Activated CD8-positive, alpha-beta memory T cell treated with anti-CD3 and anti-CD28 coated beads, Interleukin-2, amount 50 U/mL, for 24 hours (primary cell): Measurements from ENCODE around the gene TMEM240.

Experiments used
- DNase-seq: peaks from one replicate; pipeline ENCODE4 v3.0.0-alpha.2; 2020; ENCODE audit errors: extremely low read depth

Gene TMEM240

DNA sequence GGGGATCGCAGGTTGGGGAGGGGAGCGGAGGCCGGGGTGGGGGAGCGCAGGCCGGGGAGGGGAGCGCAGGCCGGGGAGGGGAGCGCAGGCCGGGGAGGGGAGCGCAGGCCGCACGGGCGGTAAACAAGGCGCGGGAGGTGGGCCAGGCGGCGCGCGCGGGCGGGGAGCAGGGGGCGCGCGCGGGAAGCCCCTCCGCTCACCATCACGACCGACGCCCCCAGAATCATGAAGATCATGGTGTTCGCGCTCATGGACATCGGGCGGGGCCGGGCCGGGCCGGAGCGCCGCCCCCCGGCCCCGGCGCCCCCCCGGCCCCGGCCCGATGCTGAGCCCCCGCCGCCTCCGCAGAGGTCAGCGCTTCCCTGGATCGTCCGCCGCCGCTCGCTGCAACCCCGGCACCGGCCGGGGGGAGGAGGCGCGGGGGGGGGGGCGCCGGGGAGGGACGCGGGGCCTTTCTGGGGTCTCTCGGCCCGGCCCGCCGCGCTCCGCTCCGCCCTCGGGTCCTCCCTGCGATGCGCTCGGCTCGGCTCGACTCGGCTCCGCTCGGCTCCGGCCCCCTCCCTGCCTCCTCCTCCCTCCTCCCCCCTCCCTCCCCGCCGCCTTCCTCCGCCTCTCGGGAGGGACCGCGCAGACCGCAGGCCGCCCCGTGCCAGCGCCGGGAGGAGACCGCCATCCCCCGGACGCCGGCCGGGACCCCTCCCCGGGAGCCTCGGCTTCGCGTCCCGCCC is at the start of gene TMEM240:
TSS of gene TMEM240 (minus strand) at position 535 of the 728 bp plus-strand sequence. CDS start at position 257, 278 bp downstream.
- DNase-seq = no peak

- DNase-seq = no peak
Measured at GRCh38 chr1:1583347-1584010, 43.1 kb upstream of the TMEM240 start.

DNA sequence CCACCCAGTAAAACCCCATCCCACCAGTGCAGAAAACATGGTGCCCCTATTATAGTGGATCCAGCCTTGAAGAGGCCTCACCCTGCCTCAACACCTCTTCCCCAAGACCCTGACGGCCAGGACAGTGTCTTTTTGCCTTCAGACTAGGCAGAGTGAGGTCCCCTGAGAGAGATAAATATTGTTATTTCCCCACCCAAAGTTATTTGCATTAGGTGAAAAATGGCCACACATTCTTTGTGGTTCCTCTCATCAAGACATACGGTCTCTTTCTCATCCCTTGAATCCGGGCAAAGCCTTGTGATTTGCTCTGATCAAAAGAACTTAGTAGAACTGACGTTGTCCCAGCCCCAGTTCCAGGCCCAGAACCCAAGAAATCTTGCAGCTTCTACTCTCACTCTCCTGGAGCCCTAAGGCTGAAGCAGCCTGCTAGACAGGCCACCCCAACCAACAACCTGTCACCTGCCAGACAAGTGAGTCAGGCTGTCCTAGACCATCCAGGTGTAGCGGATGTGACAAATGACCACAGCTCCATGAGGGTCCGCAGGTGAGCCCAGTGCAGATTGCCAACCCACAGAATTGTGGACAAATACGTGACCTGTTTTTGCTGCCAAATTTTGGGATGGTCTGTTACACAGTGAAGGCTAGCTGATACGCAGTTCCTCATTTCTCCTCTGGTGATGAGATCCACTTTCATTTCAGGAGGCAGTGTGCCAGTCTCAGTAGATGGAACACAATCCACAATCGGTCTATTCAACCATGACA is 42.3 kb upstream of the TMEM240 start:
- DNase-seq = no peak

DNA sequence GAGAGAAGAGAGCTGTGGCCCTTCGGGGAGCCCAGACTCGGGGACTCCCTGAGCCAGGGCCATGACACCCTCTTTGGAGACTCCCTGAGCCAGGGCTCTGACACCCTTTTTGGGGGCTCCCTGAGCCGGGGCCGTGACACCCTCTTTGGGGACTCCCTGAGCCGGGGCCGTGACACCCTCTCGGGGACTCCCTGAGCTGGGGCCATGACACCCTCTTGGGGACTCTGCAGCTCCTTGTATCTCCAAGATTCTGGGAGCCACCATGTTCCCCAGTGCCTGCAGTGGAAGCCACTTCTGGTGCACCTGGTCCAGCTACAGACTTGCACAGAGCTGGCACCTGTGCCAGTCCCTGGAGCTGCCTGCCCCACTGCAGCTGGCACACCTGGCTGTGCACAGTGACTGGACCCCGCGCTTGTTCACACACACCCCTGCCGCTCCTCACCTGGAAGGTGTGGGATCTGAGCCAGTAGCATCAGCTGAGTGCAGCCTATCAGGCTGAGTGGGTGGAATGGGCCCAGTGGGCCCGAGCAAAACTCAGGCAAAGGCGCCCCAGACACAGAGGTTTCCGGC is 38.0 kb upstream of the TMEM240 start:
- no peak for DNase-seq

DNA sequence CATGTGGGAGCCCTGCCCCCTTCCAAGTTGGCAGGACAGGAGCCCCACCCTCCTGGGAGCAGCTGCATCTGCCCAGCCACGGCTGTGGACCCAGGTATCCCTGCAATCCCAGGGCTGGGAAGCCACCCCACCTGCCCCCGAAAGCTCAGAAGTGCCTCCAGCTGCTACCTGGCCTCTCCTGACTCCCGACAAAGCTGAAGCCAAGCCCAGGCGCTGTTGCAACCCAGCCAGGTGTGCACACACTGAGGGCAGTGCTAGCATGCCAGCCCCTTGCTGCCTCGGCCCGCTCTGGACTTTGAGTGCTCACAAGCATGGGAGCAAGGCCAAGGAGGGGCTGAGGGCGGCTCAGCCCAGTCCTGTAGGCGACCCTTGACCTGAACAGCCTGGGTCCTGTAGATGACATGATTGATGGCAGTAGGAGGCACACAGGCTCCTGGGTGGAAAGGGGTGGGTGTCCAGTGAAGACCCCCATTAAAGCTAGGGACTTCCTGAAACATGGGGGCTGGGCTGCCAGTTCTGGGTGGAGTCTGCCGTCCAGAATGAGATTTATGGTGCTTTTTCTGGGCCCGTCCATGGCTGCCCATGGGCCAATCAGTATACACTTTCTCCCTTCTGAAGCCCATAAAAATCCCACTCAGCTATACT is 37.1 kb upstream of the TMEM240 start:
- no peak for DNase-seq

GRCh38 chr1:1574721-1575537 is 34.5 kb upstream of the TMEM240 start, which contains the start of gene SSU72:
Gene SSU72 (minus strand): TSS chr1:1574863. CDS start chr1:1574557, 306 bp downstream.
- peak; percentile 80 for DNase-seq

DNA sequence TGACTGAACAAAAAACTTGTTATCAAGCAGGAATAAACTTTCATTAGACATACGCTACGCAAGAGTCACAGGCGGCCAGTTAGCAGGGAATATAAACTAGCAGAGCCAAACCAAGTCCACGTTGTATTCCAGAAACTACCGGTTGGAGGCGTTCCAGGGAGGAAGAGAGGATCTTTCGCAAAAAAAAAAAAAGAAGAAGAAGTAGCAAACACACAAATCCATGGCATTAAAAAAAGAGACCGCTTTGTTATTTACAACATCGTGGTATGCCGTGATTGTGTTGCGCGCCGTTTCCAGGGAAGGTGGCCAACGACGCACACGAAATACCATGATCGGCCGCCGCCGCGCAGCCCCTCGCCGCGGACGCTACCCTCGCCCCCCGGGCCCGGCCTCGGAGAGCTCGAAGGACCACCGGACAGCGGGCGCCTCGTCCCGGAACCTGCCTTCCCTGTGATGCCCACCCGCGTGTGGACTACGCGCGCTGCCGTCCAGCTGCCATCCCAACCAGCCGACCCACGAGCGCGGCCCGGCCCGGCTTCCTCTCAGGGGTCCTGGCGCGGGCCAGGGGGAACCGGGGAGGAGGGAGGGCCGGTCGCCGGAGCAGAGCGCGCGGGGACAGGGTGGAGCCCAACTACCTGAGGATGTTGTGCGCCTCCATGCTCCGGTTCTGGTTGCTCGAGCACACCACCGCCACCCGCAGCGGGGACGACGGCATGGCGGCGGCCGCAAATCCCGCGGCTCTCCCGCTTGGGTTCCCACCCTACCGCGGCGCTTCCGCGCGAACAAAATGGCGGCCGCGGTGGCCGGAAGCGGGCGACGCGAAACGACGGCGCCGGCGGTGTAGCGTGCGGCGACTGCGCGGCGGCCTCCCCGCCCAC is 33.7 kb upstream of the TMEM240 start:
- peak; percentile 18 for DNase-seq

- DNase-seq = no peak
Measured at GRCh38 chr1:1569341-1569740, 28.9 kb upstream of the TMEM240 start.

- no peak for DNase-seq
Measured at GRCh38 chr1:1567891-1568291, 27.5 kb upstream of the TMEM240 start.

- DNase-seq = no peak
Measured at GRCh38 chr1:1567152-1567875, 26.9 kb upstream of the TMEM240 start.

DNA sequence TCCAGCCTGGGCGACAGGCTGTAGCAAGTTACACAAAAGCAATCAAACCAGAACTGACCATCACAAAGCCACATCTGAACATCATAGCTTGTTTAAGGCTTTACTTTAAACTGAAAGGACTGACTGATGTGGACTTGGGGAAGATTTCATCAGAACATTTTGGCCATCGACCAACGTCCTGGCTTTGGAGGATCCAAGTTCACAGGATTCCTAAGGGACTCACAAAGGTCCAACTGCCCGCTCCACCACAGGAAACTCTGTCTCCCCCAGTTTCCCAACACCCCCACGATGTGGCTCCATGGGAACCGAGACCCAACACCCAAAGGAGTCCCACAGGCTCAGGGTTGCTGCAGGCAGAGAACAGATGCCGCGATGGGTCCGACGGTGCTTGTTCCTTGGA is 24.9 kb upstream of the TMEM240 start:
- DNase-seq = no peak

- no peak for DNase-seq
Measured at GRCh38 chr1:1564268-1564667, 23.8 kb upstream of the TMEM240 start.

- DNase-seq = no peak
Measured at GRCh38 chr1:1563688-1564087, 23.3 kb upstream of the TMEM240 start.

DNA sequence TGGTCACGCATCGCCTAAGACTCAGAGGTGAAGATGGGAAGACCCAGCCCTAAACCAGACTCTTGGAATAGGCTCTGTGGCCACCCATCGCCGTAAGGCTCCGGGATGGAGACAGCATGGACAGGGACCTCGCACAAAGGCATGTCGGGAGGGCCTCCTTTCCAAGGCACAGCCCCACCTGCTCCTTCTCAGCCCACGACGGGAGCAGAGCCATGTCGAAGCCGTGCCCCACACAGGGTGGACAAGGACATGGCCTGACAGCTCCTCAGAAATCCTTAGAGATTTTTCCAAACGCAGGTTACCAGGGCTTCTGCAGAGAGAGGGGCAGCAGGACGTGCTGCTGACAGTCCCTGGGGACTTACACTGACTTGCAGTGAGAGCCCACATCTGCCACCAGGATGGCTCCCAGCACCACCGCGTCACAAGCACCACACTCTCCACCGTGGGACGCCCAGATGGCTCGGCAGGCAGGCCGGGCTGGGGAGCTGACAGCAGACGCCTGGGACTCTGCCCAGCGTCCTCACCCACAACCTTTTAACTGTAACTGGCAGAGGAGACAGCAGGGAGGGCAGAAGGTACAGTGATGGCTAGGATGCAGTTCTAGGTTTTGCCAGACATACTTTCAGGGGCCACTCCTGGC is 22.3 kb upstream of the TMEM240 start:
- no peak for DNase-seq

DNA sequence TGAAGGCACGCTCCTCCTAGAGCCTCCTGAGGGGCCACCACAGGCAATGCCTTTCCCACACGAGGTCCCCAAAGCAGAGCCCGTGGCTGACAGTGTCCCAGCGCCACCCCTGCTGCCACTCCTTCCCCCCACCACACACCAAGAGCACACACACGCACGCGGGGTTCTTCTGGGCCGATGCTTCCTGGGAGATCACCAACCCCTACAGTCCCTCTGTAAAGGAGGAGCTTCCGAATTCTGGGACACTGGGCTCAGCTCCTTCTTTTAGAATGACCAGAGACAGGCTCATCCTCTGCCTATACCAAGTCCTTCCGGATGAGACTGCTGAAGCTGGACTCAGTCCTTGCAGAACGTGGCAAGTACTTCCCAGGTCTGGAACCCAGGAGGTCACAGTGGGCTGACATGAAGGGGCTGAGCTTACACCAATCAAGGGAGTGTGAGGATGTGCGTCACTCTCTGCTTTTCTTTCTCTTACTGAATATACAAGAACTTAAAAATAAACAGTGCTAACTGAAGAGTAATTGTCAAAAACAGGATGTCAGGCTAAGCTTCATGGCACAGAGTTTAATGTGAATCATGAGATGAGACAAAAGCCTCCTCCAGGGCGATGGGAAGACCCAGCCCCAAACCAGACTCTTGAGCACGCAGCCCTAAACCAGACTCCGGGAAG is 21.5 kb upstream of the TMEM240 start:
- no peak for DNase-seq

DNA sequence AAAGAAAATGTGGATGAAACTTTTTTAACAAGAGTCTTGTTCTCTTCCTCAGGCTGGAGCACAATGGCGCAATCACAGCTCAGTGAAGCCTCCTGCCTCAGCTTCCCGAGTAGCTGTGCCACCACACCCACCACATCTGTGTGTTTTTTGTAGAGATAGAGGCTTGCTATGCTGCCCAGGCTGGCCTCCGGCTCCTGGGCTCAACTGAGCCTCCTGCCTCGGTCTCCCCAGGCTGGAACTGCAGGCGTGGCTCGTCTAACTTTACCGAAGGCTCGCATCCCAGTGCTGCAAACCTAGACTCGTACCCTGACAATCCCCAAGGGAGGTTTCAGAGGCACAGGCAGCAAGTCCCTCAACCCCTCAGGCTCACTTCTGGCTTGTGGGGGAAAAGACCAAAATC is 19.8 kb upstream of the TMEM240 start:
- DNase-seq = no peak

- no peak for DNase-seq
Measured at GRCh38 chr1:1559066-1559465, 18.6 kb upstream of the TMEM240 start.

GRCh38 chr1:1558591-1558990 is 18.2 kb upstream of the TMEM240 start:
- DNase-seq = no peak
